NCI-H226 (cell line): ENCODE results near the gene ERI3.

Source experiments
- DNase-seq: peaks from one replicate; pipeline ENCODE4 v3.0.0-alpha.2; 2015

Gene ERI3

GRCh38 chr1:44354840-44355581, at the start of gene ERI3:
ERI3 (minus strand) TSS chr1:44355257; CDS start chr1:44355026, 231 bp downstream.
- DNase-seq: peak; percentile 94

- no peak for DNase-seq
Measured at GRCh38 chr1:44401256-44402228, 46.5 kb upstream of the ERI3 start.

GRCh38 chr1:44390277-44390676, 35.2 kb upstream of the ERI3 start:
- DNase-seq: peak; percentile 71

- no peak for DNase-seq
Measured at GRCh38 chr1:44389437-44389836, 34.4 kb upstream of the ERI3 start.

- DNase-seq: no peak
Measured at GRCh38 chr1:44388551-44388950, 33.5 kb upstream of the ERI3 start.

- no peak for DNase-seq
Measured at GRCh38 chr1:44380666-44381177, 25.7 kb upstream of the ERI3 start.

GRCh38 chr1:44377925-44378784, 23.1 kb upstream of the ERI3 start:
- DNase-seq: peak; percentile 37

GRCh38 chr1:44375547-44375946, 20.5 kb upstream of the ERI3 start:
- no peak for DNase-seq

GRCh38 chr1:44371206-44371605, 16.1 kb upstream of the ERI3 start:
- DNase-seq: no peak

- DNase-seq: no peak
Measured at GRCh38 chr1:44368471-44369151, 13.6 kb upstream of the ERI3 start.

GRCh38 chr1:44367944-44368343, 12.9 kb upstream of the ERI3 start:
- no peak for DNase-seq

GRCh38 chr1:44366371-44366975, 11.4 kb upstream of the ERI3 start:
- DNase-seq: no peak

- DNase-seq: peak; percentile 31
Measured at GRCh38 chr1:44361478-44361877, 6.4 kb upstream of the ERI3 start.

GRCh38 chr1:44359234-44359935, 4.3 kb upstream of the ERI3 start:
- DNase-seq: no peak

GRCh38 chr1:44357710-44358109, 2.7 kb upstream of the ERI3 start:
- DNase-seq: no peak

GRCh38 chr1:44355582-44356305, 687 bp upstream of the ERI3 start:
- DNase-seq: no peak

- DNase-seq: no peak
Measured at GRCh38 chr1:44354268-44354839, 703 bp downstream of the ERI3 start.

- no peak for DNase-seq
Measured at GRCh38 chr1:44353604-44354003, 1.5 kb downstream of the ERI3 start.

- no peak for DNase-seq
Measured at GRCh38 chr1:44351289-44351688, 3.8 kb downstream of the ERI3 start.

GRCh38 chr1:44348061-44348485, 7.0 kb downstream of the ERI3 start:
- no peak for DNase-seq
